Mesodermal cell (in vitro differentiated cells): ENCODE results near the gene UCN.
"Not testable (repeated sequence)": the region's sequence is repeated elsewhere in the genome, so short reads cannot be mapped to it uniquely, and the experiment has no call there.

ENCODE experiments used
- H3K27ac ChIP-seq: 2 replicates; pipeline ENCODE4 v1.7.0; 2013; ENCODE audit warnings: mild to moderate bottlenecking, low read depth, low read length, moderate library complexity; ENCODE audit not compliant: severe bottlenecking
- H3K36me3 ChIP-seq: 2 replicates; pipeline ENCODE4 v1.7.1; 2013; ENCODE audit warnings: mild to moderate bottlenecking, low read length, moderate library complexity; ENCODE audit not compliant: control insufficient read depth, insufficient read depth
- H3K4me1 ChIP-seq: one replicate; pipeline ENCODE4 v1.7.1; 2013; ENCODE audit warnings: mild to moderate bottlenecking, low read length; ENCODE audit not compliant: insufficient read depth, control insufficient read depth, poor library complexity, severe bottlenecking
- H3K4me3 ChIP-seq: 2 replicates; pipeline ENCODE4 v1.7.0; 2013; ENCODE audit warnings: low read length, control low read depth, mild to moderate bottlenecking; ENCODE audit not compliant: insufficient read depth, poor library complexity, severe bottlenecking; ENCODE audit errors: extremely low read depth
- H3K9me3 ChIP-seq: 2 replicates; pipeline ENCODE4 v1.7.1; 2013; ENCODE audit warnings: mild to moderate bottlenecking, low read length, moderate library complexity; ENCODE audit not compliant: control insufficient read depth
- WGBS, 2 experiments: methylation state at CpG; one replicate each; pipeline ENCODE4 v1.1.5; 2013; ENCODE audit warnings: missing lambda C conversion rate in 2 of 2; ENCODE audit not compliant: insufficient coverage in 2 of 2; 5-methylcytosine and 5-hydroxymethylcytosine counted together

UCN gene

GRCh38 chr2:27270131-27270530 lies 38.1 kb downstream of the UCN start:
- no peaks in the 10 kb centered on the region for H3K4me1 ChIP-seq
- no peak overlapping the region for H3K27ac ChIP-seq
- no peaks in the 10 kb centered on the region for H3K9me3 ChIP-seq
- no peaks in the 10 kb centered on the region for H3K36me3 ChIP-seq
- no peak overlapping the region for H3K4me3 ChIP-seq
- WGBS, 2 experiments, result 90 to 92% methylated on average over 2 of the region's 3 CpGs

GRCh38 chr2:27268296-27268695 lies 39.9 kb downstream of the UCN start:
- not testable (repeated sequence) for H3K36me3 ChIP-seq, H3K4me1 ChIP-seq, H3K9me3 ChIP-seq, H3K4me3 ChIP-seq, H3K27ac ChIP-seq
- 90 to 94% methylated on average over 7 to 8 of the region's 13 CpGs for WGBS, 2 experiments

GRCh38 chr2:27265536-27265870 lies 42.7 kb downstream of the UCN start:
- Histone ChIP-seq H3K4me1 (peaks cover 8% of the 10 kb centered on the region), H3K4me3 (no peak overlapping the region), H3K9me3 (no peaks in the 10 kb centered on the region), H3K27ac (no peak overlapping the region), H3K36me3 (no peaks in the 10 kb centered on the region)

- 5% methylated on average over 42 to 52 of the region's 56 CpGs for WGBS, 2 experiments
- peak overlapping the region; percentile 32 for H3K4me3 ChIP-seq
- no peaks in the 10 kb centered on the region for H3K36me3 ChIP-seq
- peaks cover 8% of the 10 kb centered on the region for H3K4me1 ChIP-seq
- H3K27ac ChIP-seq, result no peak overlapping the region
- no peaks in the 10 kb centered on the region for H3K9me3 ChIP-seq
Observed at GRCh38 chr2:27264753-27265535, 43.3 kb downstream of the UCN start.

GRCh38 chr2:27264253-27264752 lies 43.9 kb downstream of the UCN start:
- H3K27ac ChIP-seq, result no peak overlapping the region
- no peaks in the 10 kb centered on the region for H3K9me3 ChIP-seq
- peaks cover 8% of the 10 kb centered on the region for H3K4me1 ChIP-seq
- 1% methylated on average over 12 to 18 of the region's 38 CpGs for WGBS, 2 experiments
- H3K4me3 ChIP-seq, result peak overlapping the region; percentile 32
- H3K36me3 ChIP-seq, result no peaks in the 10 kb centered on the region

- peaks cover 8% of the 10 kb centered on the region for H3K4me1 ChIP-seq
- no peaks in the 10 kb centered on the region for H3K36me3 ChIP-seq
- peak overlapping the region; percentile 31 for H3K4me3 ChIP-seq
- no peaks in the 10 kb centered on the region for H3K9me3 ChIP-seq
- WGBS, 2 experiments, result 2 to 3% methylated on average over 30 to 31 of the region's 46 CpGs
- H3K27ac ChIP-seq, result no peak overlapping the region
Observed at GRCh38 chr2:27263287-27264252, 44.7 kb downstream of the UCN start.

- Histone ChIP-seq H3K9me3 (no peaks in the 10 kb centered on the region), H3K36me3 (no peaks in the 10 kb centered on the region), H3K4me1 (peaks cover 8% of the 10 kb centered on the region), H3K4me3 (peak within 1 kb of the TSS; percentile 31), H3K27ac (no peak within 1 kb of the TSS)
- WGBS, 2 experiments, result 1% methylated on average over 51 to 81 of the region's 96 CpGs
Observed at GRCh38 chr2:27262379-27263286, 45.6 kb downstream of the UCN start, which contains the start of gene SLC30A3. SLC30A3 (minus strand) TSS chr2:27263047; CDS start chr2:27262906, 141 bp downstream.

- Histone ChIP-seq H3K4me1 (peaks cover 8% of the 10 kb centered on the region), H3K27ac (no peak overlapping the region), H3K36me3 (no peaks in the 10 kb centered on the region), H3K4me3 (no peak overlapping the region), H3K9me3 (no peaks in the 10 kb centered on the region)
- 3% methylated on average over 23 to 35 of the region's 40 CpGs for WGBS, 2 experiments
Observed at GRCh38 chr2:27261926-27262298, 46.3 kb downstream of the UCN start.

GRCh38 chr2:27261241-27261925 lies 46.9 kb downstream of the UCN start:
- Histone ChIP-seq H3K4me3 (no peak overlapping the region), H3K4me1 (peaks cover 8% of the 10 kb centered on the region), H3K27ac (no peak overlapping the region), H3K9me3 (no peaks in the 10 kb centered on the region), H3K36me3 (no peaks in the 10 kb centered on the region)
- 36 to 76% methylated on average over 5 to 9 of the region's 11 CpGs for WGBS, 2 experiments

- Histone ChIP-seq H3K27ac (no peak overlapping the region), H3K4me1 (peaks cover 2% of the 10 kb centered on the region), H3K9me3 (no peaks in the 10 kb centered on the region), H3K36me3 (no peaks in the 10 kb centered on the region), H3K4me3 (no peak overlapping the region)
- WGBS, 2 experiments, result 83 to 92% methylated on average over 8 of the region's 8 CpGs
Observed at GRCh38 chr2:27258051-27258450, 50.2 kb downstream of the UCN start.
